ENCODE data around the gene TFEB.
"Not testable (repeated sequence)": the region's sequence is repeated elsewhere in the genome, so short reads cannot be mapped to it uniquely, and the experiment has no call there.

The TFEB gene

GRCh38 chr6:41735427-41736185 lies at the start of gene TFEB:
Gene TFEB (minus strand): TSS chr6:41735608. CDS start chr6:41691213, 44,395 bp downstream.
- peak; percentile 94 for DNase-seq

DNA sequence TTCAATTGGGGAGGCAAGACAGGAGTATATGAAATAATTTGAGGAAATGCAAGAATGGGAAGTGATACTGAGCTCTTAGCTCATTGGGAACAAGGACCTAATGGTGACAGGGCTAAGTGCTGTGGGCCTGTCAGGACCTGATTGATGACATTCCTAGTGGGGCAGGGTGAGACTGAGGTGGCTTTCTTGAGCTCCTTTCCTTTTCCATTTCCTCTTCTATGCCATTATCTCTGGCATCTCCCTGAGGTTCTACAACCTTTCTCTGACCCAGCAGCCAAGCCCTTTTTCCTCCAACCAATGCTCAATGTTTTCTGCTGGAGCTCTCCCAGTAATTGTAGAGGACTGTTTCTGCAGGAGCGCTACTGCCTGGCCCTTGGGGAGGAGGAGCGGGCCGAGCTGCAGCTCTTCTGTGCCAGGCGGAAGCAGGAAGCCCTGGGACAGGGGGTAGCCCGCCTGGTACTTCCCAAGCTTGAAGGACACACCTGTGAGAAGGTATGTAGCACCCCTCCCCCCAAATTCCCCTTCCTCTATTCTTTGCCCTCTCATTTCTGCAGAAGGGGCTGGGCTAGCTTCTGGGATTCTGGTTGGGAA lies 49.3 kb upstream of the TFEB start:
- no peak for DNase-seq

GRCh38 chr6:41783106-41783780 lies 47.8 kb upstream of the TFEB start:
- no peak for DNase-seq

DNA sequence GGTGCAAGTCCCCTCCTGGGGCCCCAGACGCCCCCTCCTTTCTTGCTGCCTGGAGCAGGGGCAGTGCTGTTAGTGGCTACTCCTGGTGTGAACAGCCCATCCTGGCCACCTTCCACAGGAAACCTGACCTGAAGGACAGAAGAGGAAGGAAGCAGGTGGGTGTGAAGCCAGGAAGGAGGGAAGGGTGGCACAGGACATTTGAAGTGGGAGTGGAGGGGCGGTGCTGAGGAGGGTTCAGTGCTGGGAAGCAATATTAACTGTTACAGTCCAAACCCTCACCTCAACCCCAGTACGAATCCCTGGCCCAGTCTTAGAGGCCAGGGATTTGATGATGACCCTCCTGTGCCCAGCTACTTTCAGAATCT lies 45.9 kb upstream of the TFEB start:
- DNase-seq: no peak

DNA sequence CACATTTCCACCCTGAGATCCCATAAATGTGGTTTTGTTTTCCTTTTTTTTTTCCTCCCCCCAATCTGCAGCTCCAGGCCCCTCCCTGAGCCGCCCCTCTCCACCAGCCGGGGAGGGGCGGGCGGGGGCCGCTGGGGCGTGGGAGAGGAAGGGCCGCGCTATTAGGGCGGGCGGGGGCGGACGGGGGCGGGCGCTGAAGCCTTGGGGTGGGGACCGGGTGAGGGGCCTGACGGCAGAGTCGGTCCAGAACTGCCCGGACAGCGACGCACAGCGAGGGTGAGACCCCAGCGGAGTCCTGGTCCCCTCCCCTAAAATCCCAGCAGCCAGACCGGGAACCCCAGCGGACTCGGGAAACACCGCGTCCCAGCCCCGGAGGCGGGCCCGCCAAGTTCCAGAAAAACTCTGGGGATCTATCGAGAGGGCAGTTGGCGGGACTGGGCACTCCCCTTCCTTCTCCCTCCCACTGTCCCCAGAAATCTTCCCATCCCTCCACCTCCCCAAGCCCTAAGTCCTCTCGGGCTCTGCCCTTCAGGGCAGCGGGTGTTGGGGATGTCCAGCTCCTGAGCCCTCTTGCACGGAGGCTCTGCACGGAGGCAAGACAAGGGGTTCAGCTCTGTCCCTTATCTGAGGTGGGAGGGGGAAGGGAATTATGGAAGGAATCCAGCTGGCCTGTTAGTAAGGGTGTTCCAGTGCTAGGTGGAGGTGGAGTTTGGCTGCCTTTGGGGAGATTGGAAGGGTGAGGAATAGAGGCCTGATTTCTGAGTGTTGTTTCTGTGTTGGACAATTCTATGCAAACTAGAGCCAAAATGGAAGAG lies 45.4 kb upstream of the TFEB start, which contains the start of gene PRICKLE4:
Gene PRICKLE4, plus strand, starts transcription at position 232 of the 815 bp plus-strand sequence. CDS start 2,692 bp downstream, outside the sequence.
- DNase-seq: no peak

- peak; percentile 99 for DNase-seq
Measured at GRCh38 chr6:41779788-41780550, 44.6 kb upstream of the TFEB start, which contains the start of gene FRS3. Gene FRS3 (minus strand): TSS chr6:41779900. CDS start chr6:41776987, 2,913 bp downstream.

DNA sequence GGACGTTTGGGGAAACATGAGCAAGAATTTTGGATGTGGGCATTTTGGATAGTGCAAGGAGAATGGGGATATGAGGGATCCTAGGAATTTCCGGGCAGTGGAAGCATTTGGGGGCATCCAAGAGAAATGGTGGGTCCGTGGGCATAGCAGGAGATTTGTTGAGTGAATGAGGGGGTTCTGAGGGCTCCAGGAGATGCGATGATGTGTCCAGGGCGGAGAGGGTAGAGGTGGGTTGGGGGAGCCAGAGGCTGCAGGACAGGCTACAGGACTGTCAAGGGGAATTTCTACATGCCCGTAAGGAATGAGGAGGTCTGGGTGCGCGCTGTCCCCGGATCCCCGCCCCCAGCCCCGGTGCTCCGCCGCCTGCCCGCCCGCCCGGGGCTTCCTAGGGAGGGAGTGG lies 43.9 kb upstream of the TFEB start:
- no peak for DNase-seq

GRCh38 chr6:41778895-41779294 lies 43.5 kb upstream of the TFEB start:
- no peak for DNase-seq

DNA sequence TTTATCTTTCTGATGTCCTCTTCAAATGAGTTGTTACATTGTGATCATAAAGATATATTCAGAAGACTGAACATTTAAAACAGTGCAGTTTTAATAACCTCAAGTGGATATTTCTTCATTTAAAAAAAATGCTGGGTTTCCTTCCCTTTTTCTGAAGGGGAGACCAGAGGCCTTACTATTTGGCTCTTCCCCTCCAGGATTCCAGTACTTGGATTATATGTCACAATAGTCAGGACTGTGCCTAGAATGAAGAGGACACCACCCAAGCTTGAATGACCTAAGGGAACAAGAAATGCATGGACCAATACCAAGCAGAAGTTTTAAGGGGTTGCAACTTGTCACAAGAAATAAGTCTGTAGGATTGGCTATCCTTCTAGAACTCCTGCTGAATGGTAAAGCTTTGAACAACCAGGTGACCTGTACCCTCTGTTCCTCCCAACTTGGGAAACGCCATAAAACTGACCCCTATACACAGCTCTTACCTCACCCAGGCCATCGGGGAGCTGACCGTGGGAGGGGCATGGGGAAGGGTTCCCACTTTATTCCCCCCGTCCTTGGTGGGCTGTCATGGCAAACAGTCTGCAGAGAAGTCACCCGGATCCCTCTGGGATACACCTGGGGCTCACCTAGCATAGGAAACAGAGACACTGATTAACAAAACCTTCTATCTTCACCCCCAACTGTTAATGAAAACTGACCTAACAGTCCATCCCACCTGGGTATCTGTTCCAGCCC lies 42.3 kb upstream of the TFEB start:
- no peak for DNase-seq

DNA sequence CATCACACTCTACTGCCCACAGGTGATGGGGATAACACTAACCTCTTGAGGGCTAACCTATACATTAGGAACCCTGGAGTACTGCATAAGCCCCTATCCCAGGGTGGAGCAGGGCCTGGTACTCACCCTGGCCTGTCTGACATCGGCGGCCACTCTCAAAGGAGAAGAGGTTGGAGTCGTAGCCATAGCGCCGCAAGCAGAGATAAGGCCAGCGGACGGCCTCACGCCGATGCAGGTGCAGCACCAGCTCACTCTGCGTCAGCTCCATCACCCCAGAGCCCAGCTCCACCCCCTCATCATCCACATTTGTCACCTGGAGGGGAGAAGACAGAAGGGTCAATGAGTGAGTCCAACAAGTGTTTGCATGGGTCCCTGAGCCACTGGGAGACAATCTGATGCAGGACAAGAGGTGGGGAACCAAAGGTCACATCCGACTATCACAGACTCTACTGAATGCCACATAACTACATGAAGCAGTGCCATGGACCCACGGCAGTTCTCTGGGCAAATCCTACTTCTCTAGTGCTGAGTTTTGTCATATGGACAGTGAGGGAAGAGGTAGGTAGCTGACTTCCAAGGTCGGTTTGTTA lies 40.0 kb upstream of the TFEB start:
- DNase-seq: no peak

- DNase-seq: no peak
Measured at GRCh38 chr6:41774841-41775240, 39.4 kb upstream of the TFEB start.

GRCh38 chr6:41771058-41771983 lies 35.9 kb upstream of the TFEB start:
- no peak for DNase-seq

DNA sequence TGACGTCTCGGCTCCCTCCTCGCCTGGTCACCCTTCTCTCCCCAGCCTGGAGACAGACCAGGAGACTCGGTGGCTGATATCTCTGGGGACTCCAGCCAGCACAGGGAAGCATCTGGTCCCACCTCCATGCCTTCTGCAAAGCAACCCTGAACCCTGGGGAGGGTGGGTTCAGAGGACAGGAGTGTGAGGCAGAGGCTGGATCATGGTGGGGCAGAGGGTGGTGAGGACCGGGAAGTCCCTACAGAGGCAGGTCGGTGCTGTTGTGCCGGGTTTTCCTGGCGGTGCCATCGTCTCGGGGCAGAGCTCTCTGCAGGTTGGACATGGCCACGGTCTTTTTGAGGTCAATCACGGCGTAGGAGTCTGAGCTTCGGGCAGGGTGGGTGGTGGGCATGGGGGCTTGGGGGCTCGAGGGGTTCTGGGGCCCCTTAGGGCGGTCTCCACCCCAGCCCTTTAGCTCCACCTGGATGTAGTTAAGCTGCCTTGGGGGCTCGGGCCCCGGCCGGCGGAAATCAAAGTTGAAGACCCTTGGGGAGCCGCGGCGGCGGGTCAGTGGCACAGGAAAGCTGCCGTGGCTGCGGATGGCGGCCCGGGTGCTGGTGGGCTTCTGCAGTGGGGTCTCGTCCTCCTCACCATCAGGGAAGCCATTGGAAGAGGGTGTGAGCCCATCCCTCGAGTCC lies 35.1 kb upstream of the TFEB start:
- DNase-seq: no peak

DNA sequence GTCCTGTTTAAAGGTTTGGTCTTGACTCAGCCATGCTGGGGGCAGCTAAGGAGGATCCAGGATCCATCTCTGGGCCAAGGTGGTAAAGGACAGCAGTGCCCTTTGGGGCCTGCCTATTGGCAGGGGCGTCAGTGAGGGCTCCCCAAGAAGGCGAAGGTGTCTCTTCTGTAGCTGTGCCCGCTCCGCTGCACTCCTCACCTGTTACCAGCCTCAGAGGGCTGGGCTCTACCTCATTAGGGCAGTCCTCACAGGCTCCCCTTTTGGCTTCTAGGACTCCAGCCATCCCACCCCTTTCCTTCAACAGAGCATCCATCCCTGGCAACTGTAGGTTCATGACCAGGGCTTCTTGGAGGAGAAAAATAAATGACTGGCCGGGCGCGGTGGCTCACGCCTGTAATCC lies 34.0 kb upstream of the TFEB start:
- no peak for DNase-seq

DNA sequence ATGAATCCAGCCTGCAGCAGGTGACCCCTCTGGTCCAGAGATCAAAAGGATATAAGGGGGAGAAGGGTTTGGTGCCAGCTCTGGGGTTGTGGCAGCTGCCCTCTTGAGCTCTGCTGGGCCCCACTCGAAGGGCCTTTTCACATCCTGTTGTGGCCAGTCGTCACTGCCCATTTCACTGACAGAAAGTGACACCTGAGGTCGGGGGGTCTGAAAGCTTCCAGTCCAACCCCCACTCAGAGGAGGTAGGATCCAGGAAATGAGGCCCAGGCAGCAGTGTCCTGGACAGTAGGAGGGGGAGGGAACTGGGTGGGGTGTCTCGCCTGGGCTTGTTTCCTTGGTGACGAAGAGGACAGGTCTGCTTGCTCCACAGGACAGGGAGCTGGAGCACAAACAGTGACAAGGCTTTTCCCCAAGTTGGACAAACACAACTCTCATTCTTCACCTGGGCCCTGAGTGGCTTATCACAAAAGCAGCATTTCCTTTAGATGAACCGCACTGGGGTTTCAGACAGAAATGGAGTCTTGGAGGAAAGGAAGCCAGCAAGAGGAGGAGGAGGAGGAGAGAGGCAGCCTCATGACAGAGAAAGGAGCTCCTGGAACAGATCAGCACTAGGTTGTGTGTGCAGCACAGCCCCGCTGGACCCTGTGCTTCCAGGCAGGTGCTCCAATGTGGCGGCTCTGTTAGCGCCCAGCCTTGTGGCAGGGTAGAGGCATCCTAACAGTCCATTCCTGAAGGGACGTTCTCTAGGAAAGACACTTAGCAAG lies 33.3 kb upstream of the TFEB start:
- no peak for DNase-seq

DNA sequence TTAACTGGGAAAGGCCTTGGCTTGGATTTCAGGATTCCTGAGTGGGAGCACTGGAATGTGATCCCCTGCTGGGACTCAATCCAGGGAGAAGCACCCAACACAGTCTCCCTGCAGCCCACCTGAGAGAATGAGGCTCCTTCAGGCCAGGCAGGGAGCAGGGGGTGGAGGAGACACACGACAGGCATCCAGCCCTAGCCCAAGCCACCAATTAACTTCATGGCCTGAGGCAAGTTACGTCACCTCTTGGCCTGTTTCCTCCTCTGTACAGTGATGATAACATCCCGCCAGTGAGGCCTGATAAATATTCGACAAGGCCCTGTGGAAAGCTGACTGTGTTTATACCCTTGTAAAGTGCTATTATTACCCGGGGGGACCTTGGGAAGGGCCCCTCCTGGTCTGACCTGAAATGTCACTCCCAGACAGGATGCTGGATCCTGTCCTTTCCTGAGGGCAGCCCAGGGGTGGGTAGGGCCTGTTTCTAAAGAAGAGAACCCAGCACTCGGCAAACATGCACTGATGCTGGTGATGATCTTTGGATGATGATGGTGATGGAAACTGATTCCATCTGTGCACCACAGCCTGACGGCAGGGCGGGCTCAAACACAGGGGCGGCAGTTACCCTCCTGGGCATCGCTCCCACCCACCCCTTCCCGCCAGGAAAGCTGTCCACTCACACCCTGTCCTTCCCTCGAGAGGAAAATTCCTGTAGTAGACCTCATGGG lies 31.9 kb upstream of the TFEB start:
- DNase-seq: no peak

DNA sequence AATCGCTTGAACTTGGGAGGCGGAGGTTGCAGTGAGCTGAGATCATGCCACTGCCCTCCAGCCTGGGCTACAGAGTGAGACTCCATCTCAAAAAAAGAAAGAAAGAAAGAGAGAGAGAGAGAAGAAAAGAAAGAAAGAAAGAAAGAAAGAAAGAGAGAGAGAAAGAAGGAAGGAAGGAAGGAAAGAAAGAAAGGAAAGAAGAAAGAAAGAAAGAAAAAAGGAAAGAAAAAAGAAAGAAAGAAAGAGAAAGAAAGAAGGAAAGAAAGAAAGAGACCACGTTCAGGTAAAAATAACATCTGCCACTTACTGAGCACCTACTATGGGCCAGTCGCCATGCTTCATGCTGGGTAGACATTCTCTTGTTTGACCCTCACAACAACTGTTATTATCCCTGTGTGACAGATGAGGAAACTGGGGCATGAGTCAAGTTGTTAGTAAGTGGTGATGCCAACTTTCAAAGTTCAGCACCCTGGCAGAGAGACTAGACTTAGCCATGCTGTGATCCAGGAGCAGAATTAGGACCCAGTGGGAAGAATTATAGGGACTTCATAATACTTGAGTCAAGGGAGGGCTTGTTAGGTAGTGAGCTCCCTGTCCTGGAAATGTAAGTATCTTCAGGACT lies 30.7 kb upstream of the TFEB start:
- DNase-seq: not testable (repeated sequence)

Data from CD4-positive, alpha-beta T cell treated with Interleukin-21 for 1 hour (primary cell).